Adrenal gland (tissue), 12 donors: ENCODE data around the gene LYRM2. TPM values are rescaled to one million over a fixed set of nuclear protein-coding genes. Genes with fewer than 3 reads are reported as not detected.

ENCODE experiments used
- DNase-seq, 7 donors: peaks; one replicate each; pipeline ENCODE4 v3.0.0-alpha.2; 2019 to 2020
- H3K27ac ChIP-seq, 5 donors: fragments of 200-600 bp; sonication (generic) in 4 of 5; 1 replicate in 3 of 5; 2 replicates in 2 of 5; pipeline versions ENCODE4 v1.5.1 to v1.8.0; 2016 to 2020; ENCODE audit warnings: mild to moderate bottlenecking in 1 of 5
- H3K27me3 ChIP-seq: fragments of 200-600 bp; 2 replicates; pipeline ENCODE4 v1.8.0; 2021
- H3K36me3 ChIP-seq, 2 donors: fragments of 200-600 bp; replicated peaks in 1 of 2; 1 replicate in 1 of 2; 2 replicates in 1 of 2; pipeline versions ENCODE4 v1.5.1 to v1.8.0; 2018 to 2022
- H3K4me1 ChIP-seq, 2 donors: fragments of 200-600 bp; replicated peaks in 1 of 2; 1 replicate in 1 of 2; 2 replicates in 1 of 2; pipeline versions ENCODE4 v1.5.1 to v1.8.0; 2018 to 2021
- H3K4me3 ChIP-seq, 4 donors: fragments of 200-600 bp; sonication (generic) in 3 of 4; one replicate each; pipeline ENCODE4 v1.5.1; 2016 to 2018
- H3K9me3 ChIP-seq, 3 donors: fragments of 200-600 bp; sonication (generic) in 1 of 3; replicated peaks in 1 of 3; 1 replicate in 2 of 3; 2 replicates in 1 of 3; pipeline versions ENCODE4 v1.5.1 to v1.8.0; 2016 to 2021
- POLR2A ChIP-seq, 2 donors: fragments of 450-650 bp; IDR thresholded peaks; one replicate each; pipeline ENCODE4 v1.6.1; 2017; ENCODE audit warnings: antibody characterized with exemption in 2 of 2, mild to moderate bottlenecking in 2 of 2, moderate library complexity in 1 of 2
- WGBS, 4 donors: extraction: QIAGEN DNeasy Blood & Tissue Kit in 2 of 4; methylation state at CpG; one replicate each; pipeline versions ENCODE4 v1.1.5 to v1.1.7; 2013 to 2017; 5-methylcytosine and 5-hydroxymethylcytosine counted together
- intact Hi-C, 2 donors: fragments of 100-400 bp; cut with DNase I; formaldehyde crosslinking; loops; one replicate each; pipeline versions ENCODE4 v1.14.1 to v1.15.0; 2022 to 2023
- polyA plus RNA-seq, 3 donors: library from polyadenylated mRNA; stranded (reverse); fragments of 200-250 nt in 2 of 3; fragments of 350-450 nt in 1 of 3; fragmentation: Illumina TruSeq in 1 of 3; extraction: RNeasy Lipid Tissue Mini Kit (QIAGEN cat#74804) in 1 of 3; gene quantifications; one replicate each; pipeline ENCODE4 v1.2.3, GENCODE V29; 2013 to 2014
- total RNA-seq, 9 donors: library from RNA; depleted of rRNA in 4 of 9; stranded (reverse); fragments of >200 nt in 4 of 9; fragments of 120-200 nt in 1 of 9; fragmentation: NEBNext Ultra II Directional in 1 of 9; extraction: Animal tissue kit (Norgen Biotek cat#: 25700) in 1 of 9; gene quantifications; one replicate each; pipeline versions ENCODE4 v1.1.0 to v1.2.4, GENCODE V29; 2013 to 2023
- TF ChIP-seq, protein P1 (sequence below), 6 experiments: fragments of 450-650 bp in 4 of 6; fragments of 200-600 bp in 2 of 6; sonication (generic) in 1 of 6; IDR thresholded peaks; 1 replicate in 5 of 6; 2 replicates in 1 of 6; pipeline versions ENCODE4 v1.5.1 to v1.8.0; 2016 to 2021; ENCODE audit warnings: antibody characterized with exemption in 6 of 6, mild to moderate bottlenecking in 2 of 6, moderate library complexity in 1 of 6
- donor health status: healthy with polysubstance abuse.
- donor health status: Bipolar disorder and iron deficiency.
- donor health status: DM: yes; HTN: yes; CAD: no.
- donor health status: DM: no; HTN: no; CAD: no.
- donor health status: DM: no; HTN: no; CAD: no.
- donor health status: DM: yes; HTN: yes; CAD: no.

The LYRM2 gene
- total and polyA plus RNA-seq, 12 donors, result 10.2 to 97.7 (median 40.3) TPM

DNA sequence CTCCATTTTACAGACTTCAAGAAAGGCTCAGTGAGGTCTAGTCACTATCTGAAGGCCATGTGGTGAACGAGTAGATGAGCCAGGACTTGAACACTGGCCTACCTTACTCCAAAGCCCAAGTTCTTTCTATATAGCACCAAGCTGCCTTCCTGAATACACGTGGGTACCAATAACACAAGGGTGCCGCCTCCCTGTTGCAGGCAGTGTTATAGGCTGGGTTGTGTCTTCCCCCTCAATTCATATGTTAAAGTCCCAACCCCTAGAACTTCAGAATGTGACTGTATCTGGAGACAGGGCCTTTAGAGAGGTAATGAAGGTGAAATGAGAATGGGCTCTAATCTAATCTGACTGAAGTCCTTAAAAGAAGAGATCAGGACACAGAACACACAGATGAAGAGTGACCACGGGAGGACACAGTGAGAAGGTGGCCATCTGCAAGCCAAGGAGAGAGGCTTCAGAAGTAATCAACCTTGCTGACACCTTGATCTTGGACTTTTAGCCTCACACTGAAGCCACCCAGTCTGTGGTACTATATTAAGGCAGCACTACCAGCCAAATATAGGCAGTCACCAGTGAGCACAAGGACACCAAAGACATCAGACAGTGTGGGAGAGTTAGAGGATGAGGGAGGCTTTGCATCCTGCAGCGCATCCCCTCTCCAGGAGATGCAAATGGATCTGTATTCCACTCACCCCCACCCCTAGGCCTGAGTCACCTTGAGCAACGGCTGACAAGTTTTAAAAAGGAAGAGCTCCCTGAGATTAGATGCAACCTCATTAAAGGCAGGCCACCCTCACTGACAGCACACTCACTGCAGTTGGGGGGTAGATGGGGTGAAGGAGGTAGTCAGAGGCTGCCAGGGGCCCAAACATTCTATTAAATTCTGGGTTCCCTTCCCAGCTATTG lies 40.9 kb upstream of the LYRM2 start:
- no peaks in the 10 kb centered on the region for H3K9me3 ChIP-seq
- peaks cover 0 to 85% of the 10 kb centered on the region in 2 donors for H3K36me3 ChIP-seq
- no peaks in the 10 kb centered on the region for H3K27me3 ChIP-seq
- TF ChIP-seq POLR2A (IDR thresholded peaks at IDR 0.05), result no peak
- TF ChIP-seq, protein P1, sequence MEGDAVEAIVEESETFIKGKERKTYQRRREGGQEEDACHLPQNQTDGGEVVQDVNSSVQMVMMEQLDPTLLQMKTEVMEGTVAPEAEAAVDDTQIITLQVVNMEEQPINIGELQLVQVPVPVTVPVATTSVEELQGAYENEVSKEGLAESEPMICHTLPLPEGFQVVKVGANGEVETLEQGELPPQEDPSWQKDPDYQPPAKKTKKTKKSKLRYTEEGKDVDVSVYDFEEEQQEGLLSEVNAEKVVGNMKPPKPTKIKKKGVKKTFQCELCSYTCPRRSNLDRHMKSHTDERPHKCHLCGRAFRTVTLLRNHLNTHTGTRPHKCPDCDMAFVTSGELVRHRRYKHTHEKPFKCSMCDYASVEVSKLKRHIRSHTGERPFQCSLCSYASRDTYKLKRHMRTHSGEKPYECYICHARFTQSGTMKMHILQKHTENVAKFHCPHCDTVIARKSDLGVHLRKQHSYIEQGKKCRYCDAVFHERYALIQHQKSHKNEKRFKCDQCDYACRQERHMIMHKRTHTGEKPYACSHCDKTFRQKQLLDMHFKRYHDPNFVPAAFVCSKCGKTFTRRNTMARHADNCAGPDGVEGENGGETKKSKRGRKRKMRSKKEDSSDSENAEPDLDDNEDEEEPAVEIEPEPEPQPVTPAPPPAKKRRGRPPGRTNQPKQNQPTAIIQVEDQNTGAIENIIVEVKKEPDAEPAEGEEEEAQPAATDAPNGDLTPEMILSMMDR (IDR thresholded peaks at IDR 0.05), result no peak
- WGBS, 4 donors, result 79 to 85% (median 81%) methylated on average over 6 of the region's 6 CpGs
- no peaks in the 10 kb centered on the region for H3K4me1 ChIP-seq
- intact Hi-C loops, result no loop called here
- H3K27ac ChIP-seq, result no peak overlapping the region
- DNase-seq, result no peak
- no peak overlapping the region for H3K4me3 ChIP-seq

GRCh38 chr6:89678531-89678930 lies 40.0 kb upstream of the LYRM2 start:
- intact Hi-C loops, result no loop called here
- no peaks in the 10 kb centered on the region for H3K27me3 ChIP-seq
- no peak overlapping the region for H3K27ac ChIP-seq
- no peak for DNase-seq
- no peak for TF ChIP-seq POLR2A (IDR thresholded peaks at IDR 0.05)
- TF ChIP-seq, protein P1 (IDR thresholded peaks at IDR 0.05), result no peak
- H3K4me3 ChIP-seq, result no peak overlapping the region
- H3K36me3 ChIP-seq, result peaks cover 0 to 87% of the 10 kb centered on the region in 2 donors
- H3K4me1 ChIP-seq, result no peaks in the 10 kb centered on the region
- WGBS, 4 donors, result 94 to 98% (median 95%) methylated on average over 3 of the region's 3 CpGs
- H3K9me3 ChIP-seq, result no peaks in the 10 kb centered on the region

GRCh38 chr6:89675949-89676748 lies 37.6 kb upstream of the LYRM2 start:
- DNase-seq, result no peak
- Histone ChIP-seq H3K9me3 (no peaks in the 10 kb centered on the region), H3K27ac (no peak overlapping the region), H3K4me1 (no peaks in the 10 kb centered on the region), H3K27me3 (no peaks in the 10 kb centered on the region), H3K36me3 (peaks cover 0 to 94% of the 10 kb centered on the region in 2 donors), H3K4me3 (no peak overlapping the region)
- intact Hi-C loops, result no loop called here
- whole genome bisulfite sequencing, 4 donors, result 54 to 77% (median 70%) methylated on average over 7 of the region's 7 CpGs
- TF ChIP-seq, protein P1 (IDR thresholded peaks at IDR 0.05), result no peak
- no peak for TF ChIP-seq POLR2A (IDR thresholded peaks at IDR 0.05)

GRCh38 chr6:89670935-89671565 lies 32.5 kb upstream of the LYRM2 start:
- peaks cover 0 to 5% of the 10 kb centered on the region in 2 donors for H3K4me1 ChIP-seq
- no peak overlapping the region for H3K4me3 ChIP-seq
- no peaks in the 10 kb centered on the region for H3K9me3 ChIP-seq
- H3K27ac ChIP-seq, result no peak overlapping the region
- WGBS, 4 donors, result 93 to 96% (median 96%) methylated on average over 7 of the region's 7 CpGs
- TF ChIP-seq, protein P1 (IDR thresholded peaks at IDR 0.05), result no peak
- TF ChIP-seq POLR2A (IDR thresholded peaks at IDR 0.05), result no peak
- H3K36me3 ChIP-seq, result peaks cover 0 to 68% of the 10 kb centered on the region in 2 donors
- DNase-seq, result no peak
- intact Hi-C loops, result no loop called here
- no peaks in the 10 kb centered on the region for H3K27me3 ChIP-seq
